ENCODE data around the gene HNRNPL.
A peak's percentile ranks its signal among the peaks of the same experiment; 100 is the strongest.
"Not testable (repeated sequence)": the region's sequence is repeated elsewhere in the genome, so short reads cannot be mapped to it uniquely, and the experiment has no call there.

HNRNPL gene

GRCh38 chr19:38829203-38829602, 20.6 kb downstream of the HNRNPL start:
- DNase-seq, result peak; percentile 51 to 71 (median 70)

GRCh38 chr19:38826856-38827551, 22.8 kb downstream of the HNRNPL start:
- no peak for DNase-seq

GRCh38 chr19:38825936-38826335, 23.9 kb downstream of the HNRNPL start:
- DNase-seq, result not testable (repeated sequence)

- DNase-seq, result not testable (repeated sequence)
Observed at GRCh38 chr19:38821230-38821825, 28.5 kb downstream of the HNRNPL start.

GRCh38 chr19:38819231-38819920, 30.4 kb downstream of the HNRNPL start:
- DNase-seq, result no peak

GRCh38 chr19:38817081-38817480, 32.7 kb downstream of the HNRNPL start:
- no peak for DNase-seq

GRCh38 chr19:38816131-38816750, 33.5 kb downstream of the HNRNPL start:
- no peak for DNase-seq

- DNase-seq, result no peak
Observed at GRCh38 chr19:38815059-38816001, 34.5 kb downstream of the HNRNPL start.

- DNase-seq, result not testable (repeated sequence)
Observed at GRCh38 chr19:38813932-38814331, 35.9 kb downstream of the HNRNPL start.

GRCh38 chr19:38813323-38813722, 36.5 kb downstream of the HNRNPL start:
- no peak for DNase-seq

- no peak for DNase-seq
Observed at GRCh38 chr19:38812841-38813320, 36.9 kb downstream of the HNRNPL start, which contains the start of gene LGALS4. LGALS4 (minus strand) TSS chr19:38812945; CDS start chr19:38812886, 59 bp downstream.

GRCh38 chr19:38812009-38812840, 37.6 kb downstream of the HNRNPL start:
- DNase-seq, result no peak

GRCh38 chr19:38809592-38810252, 40.1 kb downstream of the HNRNPL start:
- no peak for DNase-seq

GRCh38 chr19:38808741-38809140, 41.0 kb downstream of the HNRNPL start:
- DNase-seq, result no peak

- not testable (repeated sequence) for DNase-seq
Observed at GRCh38 chr19:38807374-38808098, 42.2 kb downstream of the HNRNPL start.

- no peak for DNase-seq
Observed at GRCh38 chr19:38806371-38806770, 43.4 kb downstream of the HNRNPL start.

GRCh38 chr19:38805180-38805579, 44.6 kb downstream of the HNRNPL start:
- DNase-seq, result no peak

- DNase-seq, result no peak
Observed at GRCh38 chr19:38803543-38803942, 46.2 kb downstream of the HNRNPL start.

- no peak for DNase-seq
Observed at GRCh38 chr19:38801359-38802095, 48.3 kb downstream of the HNRNPL start.

Measured in suppressor macrophage (primary cell).